MM.1S (cell line): ENCODE results near the gene COL26A1.

Experiments used
- DNase-seq: peaks from one replicate; pipeline ENCODE4 v3.0.0-alpha.2; 2015
- H2AFZ ChIP-seq: fragments of 300-600 bp; sonication (generic); 2 replicates; pipeline ENCODE4 v1.6.0; 2016; ENCODE audit warnings: antibody characterized with exemption, low read length
- H3F3A ChIP-seq: fragments of 300-600 bp; sonication (generic); 2 replicates; pipeline ENCODE4 v1.6.1; 2016; ENCODE audit warnings: mild to moderate bottlenecking, antibody characterized with exemption, low read length, moderate library complexity, mixed read lengths; ENCODE audit not compliant: insufficient read depth
- H3K27ac ChIP-seq: fragments of 300-600 bp; sonication (generic); 2 replicates; pipeline ENCODE4 v1.5.1; 2016; ENCODE audit warnings: mild to moderate bottlenecking, low read length
- H3K27me3 ChIP-seq: fragments of 300-600 bp; sonication (generic); replicated peaks from 2 replicates; pipeline ENCODE4 v1.6.0; 2016; ENCODE audit warnings: low read length; ENCODE audit not compliant: insufficient read depth
- H3K36me3 ChIP-seq: fragments of 300-600 bp; sonication (generic); replicated peaks from 2 replicates; pipeline ENCODE4 v1.6.1; 2016; ENCODE audit warnings: mild to moderate bottlenecking, low read length, mixed read lengths; ENCODE audit not compliant: insufficient read depth
- H3K4me1 ChIP-seq: fragments of 300-600 bp; sonication (generic); 2 replicates; pipeline ENCODE4 v1.6.1; 2016; ENCODE audit warnings: low read length, mixed read lengths
- H3K4me2 ChIP-seq: fragments of 300-600 bp; sonication (generic); 2 replicates; pipeline ENCODE4 v1.6.0; 2016; ENCODE audit warnings: low read depth, low read length
- H3K4me3 ChIP-seq: fragments of 300-600 bp; sonication (generic); 2 replicates; pipeline ENCODE4 v1.5.1; 2016; ENCODE audit warnings: low read length, mixed read lengths
- H3K79me2 ChIP-seq: fragments of 300-600 bp; sonication (generic); 2 replicates; pipeline ENCODE4 v1.6.1; 2016; ENCODE audit warnings: mixed run types, low read length, mixed read lengths
- H3K9ac ChIP-seq: fragments of 300-600 bp; sonication (generic); 2 replicates; pipeline ENCODE4 v1.6.1; 2016; ENCODE audit warnings: low read length, mixed read lengths
- H3K9me2 ChIP-seq: fragments of 300-600 bp; sonication (generic); replicated peaks from 2 replicates; pipeline ENCODE4 v1.6.1; 2016; ENCODE audit warnings: mild to moderate bottlenecking, low read length, mixed read lengths; ENCODE audit not compliant: insufficient read depth
- H3K9me3 ChIP-seq: fragments of 300-600 bp; sonication (generic); replicated peaks from 2 replicates; pipeline ENCODE4 v1.6.1; 2016; ENCODE audit warnings: mild to moderate bottlenecking, low read length, mixed read lengths; ENCODE audit not compliant: insufficient read depth
- H4K20me1 ChIP-seq: fragments of 300-600 bp; sonication (generic); 2 replicates; pipeline ENCODE4 v1.6.1; 2016; ENCODE audit warnings: mild to moderate bottlenecking, low read length, moderate library complexity, mixed read lengths; ENCODE audit not compliant: insufficient read depth
- EZH2 ChIP-seq: fragments of 300-600 bp; sonication (generic); optimal IDR thresholded peaks from 2 replicates; pipeline ENCODE3; 2017; ENCODE audit warnings: low read depth, mild to moderate bottlenecking, antibody characterized with exemption, low read length, mixed read lengths
- EZH2phosphoT487 ChIP-seq: fragments of 300-600 bp; sonication (generic); IDR thresholded peaks from 2 replicates; pipeline ENCODE4 v1.6.1; 2018; ENCODE audit warnings: antibody characterized with exemption, low read length
- TF ChIP-seq, protein P1 (sequence below): fragments of 300-600 bp; sonication (generic); IDR thresholded peaks from 2 replicates; pipeline ENCODE4 v1.5.1; 2016; ENCODE audit warnings: antibody characterized with exemption, low read length, mixed read lengths

Gene COL26A1

DNA sequence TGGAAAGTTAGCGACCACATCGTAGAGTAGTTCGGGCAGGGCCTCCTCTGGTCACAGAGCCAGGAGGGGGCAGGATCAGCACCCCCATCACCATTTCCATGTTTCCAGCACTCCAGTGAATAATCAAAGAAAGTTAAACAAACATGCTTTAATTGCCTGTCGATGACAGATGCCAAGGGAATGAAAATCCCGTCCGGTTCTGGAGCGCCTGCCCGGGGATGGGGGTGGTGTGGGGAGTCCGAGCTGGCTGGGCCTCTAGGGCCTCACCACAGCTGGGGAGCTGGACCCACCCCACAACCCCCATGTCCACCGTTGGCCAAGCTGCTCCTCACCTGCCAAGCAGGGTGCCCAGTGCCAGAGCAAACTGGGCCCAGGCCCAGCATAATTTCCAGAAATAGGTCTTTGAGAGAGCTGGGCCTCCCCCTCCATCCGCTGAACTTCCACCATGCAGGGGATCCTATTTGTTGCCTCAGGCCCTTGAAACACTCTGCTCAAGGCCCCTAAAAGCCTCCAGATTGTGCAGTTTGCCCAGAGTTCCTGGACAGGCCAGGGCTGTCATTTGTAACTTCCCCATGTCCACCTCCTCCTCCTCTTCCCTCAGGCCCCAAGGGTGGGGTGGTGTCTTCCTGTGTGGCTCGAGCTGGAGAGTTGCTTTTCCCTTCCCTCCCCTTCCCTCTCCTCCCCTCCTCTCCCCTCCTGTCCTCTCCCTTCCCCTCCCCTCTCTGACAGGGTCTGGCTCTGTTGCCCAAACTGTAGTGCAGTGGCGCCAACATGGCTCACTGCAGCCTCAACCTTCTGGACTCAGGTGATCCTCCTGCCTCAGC lies 165.4 kb downstream of the COL26A1 start:
- Histone ChIP-seq H3K79me2 (no peaks in the 10 kb centered on the region), H3K9me3 (no peaks in the 10 kb centered on the region), H4K20me1 (no peaks in the 10 kb centered on the region), H3K4me1 (no peaks in the 10 kb centered on the region), H3K27me3 (peaks cover 80% of the 10 kb centered on the region), H3K4me3 (no peak overlapping the region), H3K36me3 (no peaks in the 10 kb centered on the region), H3K9ac (no peak overlapping the region), H3F3A (no peaks in the 10 kb centered on the region), H3K27ac (no peak overlapping the region), H2AFZ (no peak overlapping the region), H3K9me2 (no peaks in the 10 kb centered on the region), H3K4me2 (no peak overlapping the region)
- no peak for DNase-seq
- TF ChIP-seq EZH2phosphoT487 = no peak
- no peak for TF ChIP-seq EZH2
- TF ChIP-seq, protein P1, sequence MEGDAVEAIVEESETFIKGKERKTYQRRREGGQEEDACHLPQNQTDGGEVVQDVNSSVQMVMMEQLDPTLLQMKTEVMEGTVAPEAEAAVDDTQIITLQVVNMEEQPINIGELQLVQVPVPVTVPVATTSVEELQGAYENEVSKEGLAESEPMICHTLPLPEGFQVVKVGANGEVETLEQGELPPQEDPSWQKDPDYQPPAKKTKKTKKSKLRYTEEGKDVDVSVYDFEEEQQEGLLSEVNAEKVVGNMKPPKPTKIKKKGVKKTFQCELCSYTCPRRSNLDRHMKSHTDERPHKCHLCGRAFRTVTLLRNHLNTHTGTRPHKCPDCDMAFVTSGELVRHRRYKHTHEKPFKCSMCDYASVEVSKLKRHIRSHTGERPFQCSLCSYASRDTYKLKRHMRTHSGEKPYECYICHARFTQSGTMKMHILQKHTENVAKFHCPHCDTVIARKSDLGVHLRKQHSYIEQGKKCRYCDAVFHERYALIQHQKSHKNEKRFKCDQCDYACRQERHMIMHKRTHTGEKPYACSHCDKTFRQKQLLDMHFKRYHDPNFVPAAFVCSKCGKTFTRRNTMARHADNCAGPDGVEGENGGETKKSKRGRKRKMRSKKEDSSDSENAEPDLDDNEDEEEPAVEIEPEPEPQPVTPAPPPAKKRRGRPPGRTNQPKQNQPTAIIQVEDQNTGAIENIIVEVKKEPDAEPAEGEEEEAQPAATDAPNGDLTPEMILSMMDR = no peak

DNA sequence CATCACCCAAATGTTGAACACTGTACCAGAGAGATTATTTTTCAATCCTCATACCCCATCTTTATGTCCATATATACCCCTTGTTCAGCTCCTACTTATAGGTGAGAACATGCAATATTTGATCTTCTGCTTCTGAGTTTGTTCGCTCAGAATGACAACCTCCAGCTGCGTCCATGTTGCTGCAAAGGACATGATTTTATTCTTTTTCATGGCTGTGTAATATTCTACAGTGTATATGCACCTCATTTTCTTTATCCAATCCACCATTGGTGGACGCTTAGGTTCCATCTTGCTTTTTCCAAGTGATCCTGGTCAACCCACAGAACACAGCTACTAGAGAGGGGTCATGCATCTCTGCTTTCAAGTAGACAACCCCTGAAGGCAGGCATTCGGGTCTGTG lies 166.9 kb downstream of the COL26A1 start:
- Histone ChIP-seq H3K9ac (no peak overlapping the region), H3K4me3 (no peak overlapping the region), H2AFZ (no peak overlapping the region), H3K36me3 (no peaks in the 10 kb centered on the region), H3K4me2 (no peak overlapping the region), H3K27me3 (peaks cover 82% of the 10 kb centered on the region), H3K4me1 (no peaks in the 10 kb centered on the region), H3K27ac (no peak overlapping the region), H3K9me3 (no peaks in the 10 kb centered on the region), H3K79me2 (no peaks in the 10 kb centered on the region), H3F3A (no peaks in the 10 kb centered on the region), H3K9me2 (no peaks in the 10 kb centered on the region), H4K20me1 (no peaks in the 10 kb centered on the region)
- no peak for DNase-seq
- TF ChIP-seq, protein P1 = no peak
- no peak for TF ChIP-seq EZH2
- no peak for TF ChIP-seq EZH2phosphoT487

- peak; percentile 24 for DNase-seq
- H3K9me2 ChIP-seq = no peaks in the 10 kb centered on the region
- no peaks in the 10 kb centered on the region for H3K9me3 ChIP-seq
Observed at GRCh38 chr7:101531726-101532357, 169.2 kb downstream of the COL26A1 start.

More at GRCh38 chr7:101531726-101532357, 169.2 kb downstream of the COL26A1 start:
- TF ChIP-seq EZH2phosphoT487 (no peak), EZH2 (no peak)
- TF ChIP-seq, protein P1 = no peak
- no peak overlapping the region for H3K9ac ChIP-seq
- no peak overlapping the region for H3K4me2 ChIP-seq
- no peaks in the 10 kb centered on the region for H4K20me1 ChIP-seq
- H3K4me3 ChIP-seq = no peak overlapping the region
- no peaks in the 10 kb centered on the region for H3K4me1 ChIP-seq
- H3K36me3 ChIP-seq = no peaks in the 10 kb centered on the region
- H3K79me2 ChIP-seq = no peaks in the 10 kb centered on the region
- H3K27ac ChIP-seq = no peak overlapping the region
- H3K27me3 ChIP-seq = peaks cover 92% of the 10 kb centered on the region
- H2AFZ ChIP-seq = peak overlapping the region; percentile 36; the same call in 1 of the 2 replicates
- no peaks in the 10 kb centered on the region for H3F3A ChIP-seq
